GM21423 (cell line): ENCODE data around the gene CD82.
"Not testable (repeated sequence)": the region's sequence is repeated elsewhere in the genome, so short reads cannot be mapped to it uniquely, and the experiment has no call there.

Experiments used
- ATAC-seq: cut with Tn5 transposase; IDR thresholded peaks from one replicate; pipeline ENCODE4 v1.9.1; 2021; ENCODE audit warnings: mild to moderate bottlenecking, moderate library complexity; ENCODE audit not compliant: unreplicated experiment

Gene CD82

GRCh38 chr11:44628730-44629700, 63.6 kb downstream of the CD82 start:
- ATAC-seq, result no peak

GRCh38 chr11:44629732-44630345, 64.4 kb downstream of the CD82 start:
- ATAC-seq, result no peak

- no peak for ATAC-seq
Measured at GRCh38 chr11:44630511-44631210, 65.2 kb downstream of the CD82 start.

- no peak for ATAC-seq
Measured at GRCh38 chr11:44631831-44632230, 66.4 kb downstream of the CD82 start.

GRCh38 chr11:44632466-44633123, 67.1 kb downstream of the CD82 start:
- no peak for ATAC-seq

- no peak for ATAC-seq
Measured at GRCh38 chr11:44633641-44634040, 68.2 kb downstream of the CD82 start.

- no peak for ATAC-seq
Measured at GRCh38 chr11:44634401-44635281, 69.2 kb downstream of the CD82 start.

GRCh38 chr11:44637487-44637886, 72.0 kb downstream of the CD82 start:
- no peak for ATAC-seq

GRCh38 chr11:44638032-44638431, 72.6 kb downstream of the CD82 start:
- no peak for ATAC-seq

GRCh38 chr11:44643217-44643616, 77.8 kb downstream of the CD82 start:
- ATAC-seq, result no peak

- ATAC-seq, result no peak
Measured at GRCh38 chr11:44645827-44646226, 80.4 kb downstream of the CD82 start.

GRCh38 chr11:44647255-44647955, 81.9 kb downstream of the CD82 start:
- not testable (repeated sequence) for ATAC-seq

GRCh38 chr11:44648109-44648508, 82.6 kb downstream of the CD82 start:
- no peak for ATAC-seq

- no peak for ATAC-seq
Measured at GRCh38 chr11:44651535-44652155, 86.2 kb downstream of the CD82 start.

GRCh38 chr11:44652901-44653644, 87.6 kb downstream of the CD82 start:
- no peak for ATAC-seq

- no peak for ATAC-seq
Measured at GRCh38 chr11:44654057-44654456, 88.6 kb downstream of the CD82 start.

- ATAC-seq, result no peak
Measured at GRCh38 chr11:44654596-44654995, 89.1 kb downstream of the CD82 start.

- no peak for ATAC-seq
Measured at GRCh38 chr11:44657836-44658505, 92.5 kb downstream of the CD82 start.
